ENCODE data around the gene TRPC4.

Gene TRPC4

GRCh38 chr13:37715606-37716015, 154.0 kb downstream of the TRPC4 start:
- no peak for DNase-seq

DNA sequence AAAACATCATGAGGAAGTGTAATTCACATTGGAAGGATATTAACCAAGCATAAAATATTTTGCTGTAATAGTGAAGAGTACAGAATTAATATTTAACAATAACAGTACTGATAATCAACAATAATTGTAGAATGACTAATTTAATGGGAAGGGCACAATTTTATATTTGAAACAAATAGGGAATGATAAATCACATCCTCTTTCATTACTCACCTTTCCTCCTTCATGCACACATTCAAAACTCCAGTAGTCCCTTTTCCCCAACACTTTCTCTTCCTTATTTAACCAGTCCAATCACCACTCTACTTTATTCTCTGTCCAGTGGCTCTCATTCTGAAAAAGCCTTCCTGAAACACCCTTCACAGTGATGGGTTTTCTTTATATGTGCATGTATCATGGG, 160.3 kb downstream of the TRPC4 start:
- DNase-seq: no peak

DNA sequence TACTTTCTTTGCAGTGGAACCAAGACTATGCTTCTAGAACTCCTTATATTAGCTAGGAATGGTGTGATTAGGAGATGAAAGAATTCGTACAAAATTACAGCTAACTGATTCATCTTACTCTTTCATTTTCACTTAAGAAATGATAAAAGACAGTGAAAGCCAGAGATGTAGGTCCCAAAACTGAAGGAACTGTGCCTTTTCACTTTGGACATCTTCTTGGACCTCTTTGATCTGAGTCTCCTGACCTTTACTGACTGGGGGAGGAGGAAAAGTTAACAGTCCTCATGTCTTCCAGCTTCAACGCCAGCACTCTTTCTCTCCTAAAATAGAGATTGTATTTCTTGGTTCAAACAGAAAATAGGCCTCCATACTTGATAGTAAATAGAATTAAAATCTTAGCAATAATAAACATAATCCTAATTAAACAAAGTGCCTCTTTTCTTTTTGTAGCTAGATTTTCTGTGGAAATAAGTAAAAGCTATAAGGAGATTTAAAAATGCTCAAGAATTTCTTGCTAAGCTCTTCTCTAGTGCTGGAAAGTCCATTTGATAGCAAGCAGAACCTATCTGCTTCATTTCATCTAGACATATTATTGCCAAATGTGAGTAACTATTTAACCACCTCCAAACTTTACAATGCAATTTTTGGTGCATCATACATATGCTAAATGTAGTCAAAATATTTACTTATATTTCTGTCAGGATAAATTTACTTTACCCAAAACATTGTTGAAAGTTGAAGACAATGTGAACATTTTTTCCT, 161.7 kb downstream of the TRPC4 start:
- DNase-seq: no peak

DNA sequence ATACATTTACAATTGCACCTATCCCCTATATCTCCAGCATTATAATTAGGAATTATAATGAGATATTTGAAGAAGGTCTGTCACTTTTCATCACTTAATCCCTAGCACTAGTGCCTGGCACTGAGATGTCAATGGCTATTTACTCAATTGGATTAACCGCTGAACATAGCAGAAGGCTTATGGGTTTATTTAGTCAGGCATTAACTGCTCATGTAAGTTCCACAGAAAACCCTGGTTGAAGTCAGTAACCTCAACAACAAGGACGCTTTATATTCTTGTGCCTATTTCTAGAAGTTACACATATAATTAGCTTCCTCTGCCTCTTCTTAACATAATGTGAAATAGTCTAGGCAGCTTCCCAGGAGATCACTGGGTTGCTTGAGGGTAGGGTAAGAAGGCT, 163.5 kb downstream of the TRPC4 start:
- DNase-seq: no peak

DNA sequence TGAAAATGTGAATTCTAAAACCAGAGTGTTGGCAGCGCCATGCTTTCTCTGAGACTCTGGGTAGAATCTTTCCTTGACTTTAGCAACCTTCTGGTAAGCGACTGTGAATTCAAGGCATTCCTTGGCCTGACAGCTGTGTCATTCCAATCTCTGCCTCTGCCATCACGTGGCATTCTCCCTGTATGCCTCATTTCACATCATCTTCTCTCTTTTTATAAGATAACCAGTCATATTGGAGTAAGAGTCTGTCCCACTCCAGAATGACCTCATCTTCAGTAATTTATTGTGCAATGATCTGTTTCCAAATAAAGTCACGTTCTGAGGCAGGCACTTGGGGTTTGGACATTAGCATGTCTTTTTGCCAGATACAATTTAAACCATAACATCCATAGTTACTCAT, 167.6 kb downstream of the TRPC4 start:
- no peak for DNase-seq

- DNase-seq: no peak
These were observed 168.3 kb downstream of the TRPC4 start for GRCh38 chr13:37701306-37701705.

DNA sequence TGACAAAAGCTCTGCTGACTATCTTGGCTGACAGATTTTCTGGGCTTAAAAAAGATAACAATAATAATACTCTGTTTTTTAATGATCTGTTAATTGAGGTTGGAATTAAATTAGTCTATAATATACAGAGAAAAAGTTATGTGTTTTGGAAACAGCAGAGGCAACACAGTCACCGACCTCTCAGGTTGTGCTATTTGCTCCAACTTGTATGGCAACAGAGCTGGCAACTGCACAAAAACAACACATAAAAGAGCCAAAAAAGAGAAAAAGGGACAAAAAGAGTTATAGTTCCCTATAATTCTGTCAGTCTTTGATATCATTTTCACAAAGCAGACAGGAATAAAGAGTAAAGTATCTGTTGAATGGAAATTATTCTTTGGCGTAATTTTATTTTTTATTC, 168.7 kb downstream of the TRPC4 start:
- DNase-seq: no peak

DNA sequence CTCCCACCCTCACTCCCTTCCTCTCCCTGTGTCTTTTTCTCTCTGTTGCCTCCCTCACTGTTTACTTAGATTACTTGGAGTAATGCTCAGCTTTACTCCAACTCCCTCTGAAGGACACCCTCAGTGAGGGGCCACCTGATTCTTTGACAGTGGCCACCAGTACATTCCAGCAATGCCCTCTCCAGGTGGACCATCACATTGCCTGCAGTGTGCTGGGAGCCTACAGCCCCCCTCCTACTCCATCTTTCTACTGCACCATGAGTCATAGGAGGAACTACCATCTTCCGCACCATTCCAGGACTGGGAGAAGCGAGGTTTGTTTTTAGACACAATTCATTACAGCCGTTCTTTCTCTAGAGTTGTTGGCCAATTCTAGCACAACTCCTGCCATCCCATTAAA, 174.4 kb downstream of the TRPC4 start:
- DNase-seq: no peak

GRCh38 chr13:37690361-37690760, 179.2 kb downstream of the TRPC4 start:
- DNase-seq: no peak

DNA sequence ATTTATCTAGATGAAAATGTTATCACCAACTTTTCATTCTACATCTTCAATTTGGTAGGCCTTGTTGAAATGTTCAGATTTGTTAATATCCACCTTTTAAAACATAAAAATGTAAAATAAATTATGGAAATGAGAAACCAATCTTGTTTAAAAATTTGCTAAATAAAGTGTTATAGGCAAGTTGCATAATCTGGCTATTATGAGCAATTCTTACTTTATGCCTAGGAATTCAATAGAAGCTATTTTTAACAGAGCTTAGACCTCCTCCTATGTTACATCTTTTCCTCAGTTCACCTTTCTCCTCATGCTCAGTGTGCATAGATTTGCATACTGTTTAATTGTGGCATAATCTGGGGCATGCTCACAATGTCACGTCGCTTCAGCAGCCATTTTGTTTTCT, 183.1 kb downstream of the TRPC4 start:
- DNase-seq: no peak

DNA sequence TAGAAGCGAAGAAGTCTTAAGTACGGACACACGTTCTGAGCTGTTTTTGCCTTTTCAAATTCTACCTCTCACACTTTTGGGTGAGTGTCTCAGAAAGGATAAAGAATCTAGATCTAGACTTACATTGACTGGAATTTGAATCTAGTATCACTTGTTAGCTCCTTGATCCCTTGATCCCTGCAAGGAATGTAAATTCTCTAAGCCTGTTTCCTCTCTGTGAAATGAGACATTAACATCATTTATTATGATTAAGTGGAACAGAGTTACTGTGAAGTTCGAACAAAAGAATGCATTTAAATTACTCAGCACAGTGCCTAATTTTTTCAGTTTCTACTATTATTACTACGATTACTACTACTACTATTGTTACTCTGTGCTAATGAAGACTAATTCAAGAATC, 184.4 kb downstream of the TRPC4 start:
- no peak for DNase-seq

- no peak for DNase-seq
These were observed 187.1 kb downstream of the TRPC4 start for GRCh38 chr13:37682496-37682895.

DNA sequence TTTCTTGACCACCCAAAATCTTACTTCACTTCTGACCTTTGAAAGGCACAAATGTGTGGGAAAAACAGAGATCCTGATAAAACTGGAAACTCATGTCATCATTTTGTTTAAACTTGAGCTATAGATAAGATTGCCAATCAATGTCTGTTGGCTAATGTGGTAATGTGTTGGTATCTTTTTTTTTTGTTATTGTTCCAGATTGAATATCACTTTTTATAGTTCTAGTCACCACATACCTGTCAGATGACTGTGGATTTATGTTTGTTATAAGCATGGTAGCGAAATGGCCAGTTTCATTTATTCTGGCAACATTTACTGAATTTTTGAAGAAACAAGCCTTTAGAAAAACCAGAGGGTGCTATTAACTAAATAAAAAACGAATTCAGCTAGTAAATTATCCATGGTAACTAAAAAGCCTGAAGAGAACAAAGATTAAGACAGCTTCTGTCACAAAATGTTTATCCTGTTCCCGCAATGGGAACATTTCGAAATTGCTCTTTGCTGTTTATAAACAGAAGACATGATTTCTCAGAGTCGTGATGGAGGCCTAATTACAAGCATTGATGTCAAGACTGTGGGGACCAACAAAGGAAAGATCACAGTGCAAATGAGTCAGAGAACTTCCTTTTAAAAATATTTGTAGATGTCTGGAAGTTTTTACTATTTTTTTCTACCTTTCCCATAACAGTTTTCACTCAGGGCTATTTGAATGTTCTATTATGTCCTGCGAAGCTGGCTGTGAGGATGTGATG, 188.1 kb downstream of the TRPC4 start:
- no peak for DNase-seq

DNA sequence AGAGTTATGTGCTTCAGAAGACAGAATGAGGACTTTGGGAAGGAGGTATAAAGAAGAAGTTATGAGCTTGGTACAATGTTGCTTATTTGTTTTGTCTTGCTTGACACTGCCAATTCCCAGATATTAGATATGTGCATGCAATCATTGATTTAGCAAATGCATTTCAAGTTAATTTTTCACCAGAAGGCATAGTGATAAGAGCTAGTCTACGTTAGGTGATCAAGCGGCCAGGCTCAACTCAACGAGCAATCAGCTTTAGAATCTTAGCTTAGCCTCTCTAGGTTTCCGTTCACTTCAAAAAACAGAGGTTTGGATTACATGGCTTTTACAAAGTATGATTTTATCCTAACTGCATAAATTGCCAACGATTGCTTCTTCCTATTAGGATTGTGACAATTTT, 189.4 kb downstream of the TRPC4 start:
- DNase-seq: no peak

DNA sequence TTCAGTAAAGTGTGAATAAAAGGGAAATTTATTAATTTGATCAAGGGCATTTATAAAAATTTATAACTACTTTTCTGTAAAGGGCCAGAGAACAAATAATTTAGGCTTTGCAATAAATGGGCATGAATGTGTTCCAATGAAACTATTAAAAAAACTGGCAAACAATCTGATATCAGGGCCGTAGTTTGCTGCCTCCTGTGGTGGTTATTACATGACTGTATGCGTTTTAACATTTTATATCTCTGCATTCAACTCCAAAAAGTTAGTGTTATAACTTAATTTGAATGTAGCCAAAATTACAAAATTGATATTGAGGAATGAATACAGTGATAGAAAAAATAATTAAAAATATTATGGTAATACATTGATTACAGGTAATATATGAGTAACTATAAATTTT, 190.5 kb downstream of the TRPC4 start:
- no peak for DNase-seq

- no peak for DNase-seq
These were observed 199.7 kb downstream of the TRPC4 start for GRCh38 chr13:37669845-37670244.

- no peak for DNase-seq
These were observed 201.9 kb downstream of the TRPC4 start for GRCh38 chr13:37667702-37668101.

DNA sequence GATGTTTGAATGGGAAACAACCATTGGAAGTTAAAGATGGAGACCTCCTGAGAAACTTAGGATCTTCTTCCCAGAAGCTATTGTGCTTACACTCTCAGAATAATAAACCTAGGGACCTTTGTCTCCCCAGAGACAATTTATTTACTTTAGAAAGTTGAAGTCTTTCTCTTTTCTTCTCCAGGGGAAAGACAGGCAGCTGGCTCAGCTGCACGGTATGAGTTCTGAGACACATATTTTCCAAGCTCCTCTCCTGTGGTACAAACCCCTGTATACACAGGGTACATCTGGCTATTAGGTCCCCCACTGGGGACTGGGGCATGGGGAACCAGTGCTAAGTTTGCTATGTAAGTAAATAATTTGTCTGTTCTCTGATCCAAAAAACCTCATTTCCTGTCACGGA, 203.5 kb downstream of the TRPC4 start:
- DNase-seq: no peak

DNA sequence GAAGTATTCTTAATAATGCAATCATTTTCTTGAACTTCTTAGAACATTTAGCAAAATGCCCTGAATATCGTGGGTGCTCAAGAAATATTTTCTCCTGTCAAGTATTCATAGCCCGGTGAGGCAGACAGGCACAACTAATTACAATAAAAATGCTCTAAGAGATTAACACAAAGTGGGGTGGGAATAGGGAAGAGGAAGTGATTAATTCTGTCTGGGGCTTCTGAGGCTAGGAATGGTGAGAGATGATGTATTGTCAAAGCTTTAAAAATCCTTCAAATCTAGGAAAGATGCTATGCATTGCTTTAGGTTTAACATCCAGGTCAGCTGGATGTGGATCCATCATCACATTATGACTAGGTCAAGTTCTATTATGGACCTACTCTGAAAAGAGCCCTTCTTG, 204.2 kb downstream of the TRPC4 start:
- DNase-seq: no peak

GRCh38 chr13:37663724-37664123, 205.8 kb downstream of the TRPC4 start:
- DNase-seq: no peak

- DNase-seq: no peak
These were observed 206.9 kb downstream of the TRPC4 start for GRCh38 chr13:37662624-37663023.

- no peak for DNase-seq
These were observed 211.6 kb downstream of the TRPC4 start for GRCh38 chr13:37657956-37658355.

GRCh38 chr13:37657134-37657533, 212.4 kb downstream of the TRPC4 start:
- no peak for DNase-seq

- no peak for DNase-seq
These were observed 213.2 kb downstream of the TRPC4 start for GRCh38 chr13:37656247-37656940.

Data from stimulated activated naive CD4-positive, alpha-beta T cell treated with Interleukin-2 at 50 U/mL for 16 hours (primary cell).